Stimulated activated CD8-positive, alpha-beta memory T cell treated with anti-CD3 and anti-CD28 coated beads, Interleukin-7, amount 100 ng/mL, for 1 hour (primary cell): ENCODE data around the gene CNTRL.
"Not testable (repeated sequence)": the region's sequence is repeated elsewhere in the genome, so short reads cannot be mapped to it uniquely, and the experiment has no call there.

ENCODE experiments used
- DNase-seq, 2 donors: peaks; one replicate each; pipeline ENCODE4 v3.0.0-alpha.2; 2020; ENCODE audit warnings: low read depth in 2 of 2

The CNTRL gene

GRCh38 chr9:121129384-121129783, 54.6 kb downstream of the CNTRL start:
- DNase-seq = not testable (repeated sequence)

GRCh38 chr9:121133104-121133816, 58.5 kb downstream of the CNTRL start:
- peak; percentile 36 to 37 for DNase-seq

GRCh38 chr9:121135642-121136041, 60.9 kb downstream of the CNTRL start:
- no peak for DNase-seq

GRCh38 chr9:121138561-121138960, 63.8 kb downstream of the CNTRL start:
- DNase-seq = no peak

- no peak for DNase-seq
These were observed 64.2 kb downstream of the CNTRL start for GRCh38 chr9:121138973-121139372.

GRCh38 chr9:121140162-121140561, 65.4 kb downstream of the CNTRL start:
- DNase-seq = no peak

- no peak for DNase-seq
These were observed 66.6 kb downstream of the CNTRL start for GRCh38 chr9:121141306-121141705.

- no peak for DNase-seq
These were observed 67.0 kb downstream of the CNTRL start for GRCh38 chr9:121141706-121142105.

GRCh38 chr9:121143771-121144170, 69.0 kb downstream of the CNTRL start:
- DNase-seq = no peak

- DNase-seq = no peak
These were observed 69.7 kb downstream of the CNTRL start for GRCh38 chr9:121144482-121144881.

GRCh38 chr9:121150188-121150587, 75.4 kb downstream of the CNTRL start:
- DNase-seq = no peak

- DNase-seq = no peak
These were observed 78.9 kb downstream of the CNTRL start for GRCh38 chr9:121153642-121154041.

GRCh38 chr9:121154782-121155181, 80.0 kb downstream of the CNTRL start:
- DNase-seq = no peak

GRCh38 chr9:121156263-121156731, 81.5 kb downstream of the CNTRL start:
- no peak for DNase-seq

GRCh38 chr9:121157939-121158338, 83.2 kb downstream of the CNTRL start:
- no peak for DNase-seq

GRCh38 chr9:121160025-121160424, 85.3 kb downstream of the CNTRL start:
- no peak for DNase-seq

GRCh38 chr9:121168052-121168451, 93.3 kb downstream of the CNTRL start:
- DNase-seq = no peak

GRCh38 chr9:121169094-121169601, 94.4 kb downstream of the CNTRL start:
- DNase-seq = no peak

GRCh38 chr9:121171236-121171635, 96.5 kb downstream of the CNTRL start:
- no peak for DNase-seq

- DNase-seq = no peak
These were observed 98.2 kb downstream of the CNTRL start for GRCh38 chr9:121172726-121173487.

GRCh38 chr9:121173501-121173900, 98.7 kb downstream of the CNTRL start:
- DNase-seq = no peak

GRCh38 chr9:121178676-121179372, 104.1 kb downstream of the CNTRL start:
- DNase-seq = no peak
